ENCODE data around the gene GARNL3.

GARNL3 gene

DNA sequence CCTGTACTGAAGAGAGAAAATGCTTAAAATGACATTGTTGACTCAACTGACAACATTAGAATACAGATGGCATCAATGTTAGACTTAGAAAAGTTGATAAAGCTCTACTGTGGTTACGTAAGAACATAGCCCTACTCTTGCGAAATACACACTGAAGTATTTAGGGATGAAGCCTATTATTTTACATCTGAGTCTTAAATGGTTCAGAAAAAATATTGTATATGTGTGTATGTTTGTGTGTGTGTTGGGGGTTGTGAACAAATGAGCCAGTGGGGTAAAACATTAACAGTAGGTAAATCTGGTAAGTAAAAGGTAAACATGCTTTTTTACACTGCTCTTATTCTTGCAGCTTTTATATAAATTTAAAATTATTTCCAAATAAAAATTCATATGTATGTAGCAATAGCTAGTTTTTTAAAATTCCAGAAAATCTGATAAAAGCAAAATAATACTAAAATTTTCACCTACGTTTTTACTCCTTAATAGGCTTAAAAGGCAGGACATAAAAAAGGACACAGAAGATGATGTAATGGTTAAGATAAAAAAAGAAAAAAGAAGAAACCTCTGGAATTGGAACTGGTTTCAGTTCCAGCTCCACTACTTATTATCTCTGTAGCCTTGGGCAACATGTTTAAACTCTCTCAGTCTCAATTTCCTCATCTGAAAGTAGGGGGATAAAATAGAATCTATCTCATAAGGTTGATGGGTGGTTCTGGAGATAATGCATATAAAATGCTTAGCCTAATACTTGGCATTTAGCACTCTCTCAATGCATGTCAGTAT, 44.3 kb downstream of the GARNL3 start:
- DNase-seq (ENCODE audit: low read depth in 2 of 2), result no peak

DNA sequence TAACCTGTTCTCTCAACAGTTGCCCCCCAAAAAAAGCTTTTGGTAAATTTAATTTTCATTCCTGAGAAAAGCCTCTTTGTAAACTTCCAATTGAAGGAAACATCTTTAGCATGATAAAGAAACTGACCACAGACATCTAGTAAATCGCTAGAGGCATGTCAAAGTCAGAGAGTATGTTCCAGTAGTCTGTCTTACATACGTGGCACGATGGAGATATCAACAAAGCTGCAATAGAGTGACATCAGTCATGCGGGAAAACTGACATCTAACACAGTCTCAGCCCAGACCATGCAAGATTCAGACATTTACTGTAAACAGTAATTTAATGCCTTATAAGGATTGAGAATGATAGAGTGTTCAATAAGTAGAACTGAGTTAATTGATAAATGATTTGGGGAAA, 45.1 kb downstream of the GARNL3 start:
- DNase-seq (ENCODE audit: low read depth in 2 of 2), result no peak

DNA sequence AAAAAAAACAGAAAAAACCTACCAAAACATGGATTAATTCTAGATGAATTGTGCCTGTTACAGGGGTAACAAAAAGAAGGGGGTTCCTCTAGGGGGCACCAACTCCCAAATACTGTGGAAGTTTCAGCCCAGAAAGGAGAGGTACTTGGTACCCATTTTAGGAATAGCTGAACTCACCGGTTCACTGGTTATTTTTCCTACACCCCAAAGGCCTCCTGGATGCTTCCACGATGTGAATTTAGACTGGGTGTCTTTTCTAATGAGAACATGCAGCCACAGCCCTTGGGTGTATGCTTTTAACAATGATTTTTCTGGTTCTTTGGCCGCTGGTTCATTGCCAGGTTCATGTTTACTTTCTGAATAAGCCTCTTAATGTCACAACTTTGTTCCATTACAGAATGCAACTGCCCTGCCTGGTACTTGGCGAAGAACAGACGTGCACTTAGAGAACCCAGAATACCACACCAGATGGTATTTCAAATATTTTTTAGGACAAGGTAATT, 46.7 kb downstream of the GARNL3 start:
- DNase-seq (ENCODE audit: low read depth in 2 of 2), result no peak

DNA sequence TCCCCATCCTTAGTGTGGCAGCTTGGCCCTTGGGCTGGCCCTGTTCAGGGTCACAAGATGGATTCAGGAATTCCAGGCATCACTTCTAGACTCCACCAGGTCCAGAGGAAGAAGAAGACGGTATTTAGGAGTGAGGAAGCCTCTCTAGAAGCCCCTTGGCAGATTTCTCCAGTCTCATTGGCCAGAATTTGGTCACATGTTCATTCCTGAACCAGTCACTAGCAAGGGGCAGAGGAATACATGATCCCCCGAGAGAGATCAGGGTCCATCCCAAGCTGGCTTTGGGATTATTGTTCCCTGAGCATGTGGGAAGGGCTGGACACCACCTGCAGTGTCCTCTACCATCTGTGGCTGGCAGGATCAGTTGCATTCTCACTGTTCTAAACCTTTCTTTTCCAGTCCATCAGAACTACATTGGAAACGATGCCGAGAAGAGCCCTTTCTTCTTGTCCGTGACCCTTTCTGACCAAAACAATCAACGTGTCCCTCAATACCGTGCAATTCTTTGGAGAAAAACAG, 48.5 kb downstream of the GARNL3 start:
- no peak for DNase-seq (ENCODE audit: low read depth in 2 of 2)

DNA sequence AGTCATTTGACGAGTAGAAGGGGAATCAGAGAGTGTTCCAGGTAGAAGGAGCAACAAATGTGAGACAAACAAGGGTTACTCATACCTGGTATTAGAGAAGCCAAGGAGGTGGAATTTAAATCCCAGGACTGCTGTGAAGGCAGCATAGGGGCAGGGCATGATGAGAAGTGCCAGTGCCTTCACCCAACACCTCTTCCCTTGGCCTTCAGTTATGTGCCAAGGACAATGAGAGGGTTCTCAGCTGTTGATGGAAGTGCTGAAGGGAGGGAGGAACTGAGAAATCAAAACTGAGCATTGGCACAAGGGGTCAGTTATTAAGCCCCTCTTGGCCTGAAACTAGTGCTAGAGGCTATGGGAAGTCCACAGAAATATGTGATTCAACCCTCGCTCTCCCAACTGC, 50.3 kb downstream of the GARNL3 start:
- DNase-seq (ENCODE audit: low read depth in 2 of 2), result no peak

DNA sequence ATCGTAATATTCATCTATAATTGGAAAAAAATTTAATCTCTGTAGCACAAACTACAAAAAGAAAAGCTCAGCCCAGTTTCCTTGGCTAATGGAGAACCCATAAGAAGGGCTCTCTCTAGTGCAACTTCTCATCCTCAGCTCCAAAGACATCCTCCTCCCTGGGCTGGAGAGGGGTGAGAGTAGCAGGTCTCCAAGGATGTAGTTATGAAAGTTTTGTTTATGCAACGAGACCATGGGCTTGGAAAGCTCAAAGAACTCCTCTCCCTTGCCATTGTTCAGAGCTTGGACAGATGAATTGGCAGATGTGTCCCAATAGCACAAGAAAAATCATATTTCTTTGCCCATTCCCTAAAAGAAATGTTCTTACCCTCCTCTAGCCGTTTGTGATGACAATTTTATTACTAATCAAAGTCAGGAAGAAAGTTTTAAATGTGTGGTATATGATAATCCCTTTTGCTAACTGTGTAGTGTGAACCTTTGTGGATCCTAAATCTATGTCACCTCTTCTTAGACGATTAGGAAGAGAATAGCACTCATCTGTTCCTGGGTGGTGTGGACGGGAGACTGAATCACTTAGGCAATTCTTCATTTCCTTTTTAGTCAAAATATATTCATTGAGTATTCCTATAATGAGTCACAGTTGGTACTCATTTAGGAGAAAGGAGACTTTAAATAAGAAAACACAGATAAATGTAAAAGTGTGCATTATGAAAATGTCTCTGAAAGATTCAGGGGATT, 52.2 kb downstream of the GARNL3 start:
- DNase-seq (ENCODE audit: low read depth in 2 of 2), result no peak

DNA sequence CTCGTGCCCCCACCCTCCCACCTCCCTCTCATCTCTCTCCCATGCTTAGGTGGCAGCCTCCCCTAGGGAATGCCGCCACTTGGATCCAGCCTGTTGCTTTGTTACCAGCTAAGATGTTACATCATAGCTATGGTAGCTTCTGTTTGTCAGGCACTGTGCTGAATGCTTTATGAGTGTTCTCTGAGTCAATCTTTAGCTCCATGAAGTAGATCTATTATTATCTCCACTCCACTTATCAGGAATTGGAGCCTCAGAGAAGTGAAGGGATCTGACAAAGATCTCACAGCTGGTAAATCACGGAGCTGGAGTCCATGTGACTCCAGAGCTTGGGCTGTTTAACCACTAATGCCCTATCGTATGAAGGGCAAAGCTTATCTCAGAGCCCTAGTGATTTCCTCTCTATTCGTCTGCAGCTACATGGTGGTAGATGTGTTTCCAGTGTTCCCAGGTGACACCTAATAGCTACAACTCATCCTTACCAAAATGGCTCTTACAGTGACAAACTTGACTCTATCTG, 54.1 kb downstream of the GARNL3 start:
- DNase-seq (ENCODE audit: low read depth in 2 of 2), result no peak

DNA sequence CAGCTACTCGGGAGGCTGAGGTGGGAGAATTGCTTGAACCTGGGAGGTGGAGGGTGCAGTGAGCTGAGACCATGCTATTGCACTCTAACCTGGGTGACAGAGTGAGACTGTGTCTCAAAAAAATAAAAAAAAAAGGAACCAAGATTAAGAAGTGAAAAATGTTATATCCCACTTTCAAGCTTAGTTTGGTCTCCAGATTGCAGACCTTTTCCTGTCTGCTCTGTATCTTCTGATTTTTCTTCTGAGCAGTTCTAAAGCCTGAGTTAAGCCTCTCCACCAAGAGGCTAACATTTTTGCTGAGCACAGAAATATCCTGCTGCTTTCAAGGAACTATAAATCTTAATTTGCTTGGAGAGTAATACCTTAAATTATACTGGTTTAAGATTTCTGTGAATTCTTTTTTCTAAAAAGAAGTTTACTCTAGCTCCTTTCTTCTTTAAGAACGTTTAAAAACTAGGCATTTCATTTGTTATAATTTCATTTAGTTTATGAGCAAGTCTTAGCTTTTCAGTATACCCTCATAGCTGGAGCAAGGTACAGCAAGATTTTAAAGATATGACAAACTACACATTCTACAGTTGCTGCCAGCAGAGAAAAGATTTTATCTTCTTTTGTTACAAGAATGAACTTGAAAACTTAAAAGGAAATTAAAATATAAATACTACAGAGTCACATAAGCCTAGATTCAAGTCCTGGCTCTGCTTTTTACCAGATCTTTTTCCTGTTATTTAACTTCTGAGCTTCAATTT, 55.0 kb downstream of the GARNL3 start:
- DNase-seq (ENCODE audit: low read depth in 2 of 2), result no peak

DNA sequence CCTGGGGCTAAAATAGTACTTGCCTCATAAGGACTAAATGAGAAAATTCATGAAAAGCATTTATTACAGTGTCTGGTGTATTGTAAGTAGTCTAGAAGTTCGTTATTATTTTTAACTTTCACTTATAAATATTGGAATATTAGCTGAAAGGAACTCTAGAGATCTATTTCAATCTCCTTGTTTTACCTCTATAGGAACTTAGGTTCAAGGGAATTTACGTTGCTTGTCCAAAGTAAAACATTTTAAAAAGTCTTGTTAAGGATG, 55.5 kb downstream of the GARNL3 start:
- DNase-seq (ENCODE audit: low read depth in 2 of 2), result no peak

DNA sequence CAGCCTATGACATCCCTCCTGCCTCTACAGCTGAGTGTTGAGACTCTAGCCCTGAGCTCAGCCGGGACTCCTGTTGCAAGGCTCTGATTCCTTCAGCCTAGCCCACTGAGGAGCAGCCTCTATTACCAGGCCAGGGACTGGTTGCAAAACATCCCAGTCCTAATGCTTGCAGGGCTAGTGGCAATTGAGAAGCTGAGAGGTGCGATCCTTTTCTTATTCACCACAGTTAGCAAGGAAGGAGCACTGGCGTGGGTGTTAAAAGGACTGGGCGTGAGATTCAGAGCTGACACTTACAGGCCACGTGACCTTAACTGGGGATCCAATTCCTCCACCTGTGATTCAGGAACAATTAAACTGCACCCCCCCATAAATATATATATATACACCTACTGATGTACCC, 58.8 kb downstream of the GARNL3 start:
- no peak for DNase-seq (ENCODE audit: low read depth in 2 of 2)

DNA sequence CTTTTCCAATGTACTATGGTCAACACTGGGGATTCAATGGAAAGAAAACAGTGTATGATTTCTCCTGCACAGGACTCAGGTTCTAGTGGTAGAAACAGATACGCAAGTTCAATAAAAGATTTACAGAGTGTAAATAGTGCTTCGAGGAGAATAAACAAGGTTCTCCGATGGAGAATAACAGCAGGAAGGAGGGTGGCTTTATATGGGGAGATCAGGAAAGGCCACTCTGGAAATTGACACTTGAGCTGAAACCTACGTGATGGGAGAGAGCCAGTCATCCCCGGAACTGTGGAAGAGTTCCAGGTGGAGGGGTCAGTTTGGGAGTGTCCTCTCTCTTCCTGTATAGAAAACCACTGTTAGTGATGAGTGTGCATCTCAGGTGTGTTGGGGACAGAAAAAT, 65.9 kb downstream of the GARNL3 start:
- no peak for DNase-seq (ENCODE audit: low read depth in 2 of 2)

DNA sequence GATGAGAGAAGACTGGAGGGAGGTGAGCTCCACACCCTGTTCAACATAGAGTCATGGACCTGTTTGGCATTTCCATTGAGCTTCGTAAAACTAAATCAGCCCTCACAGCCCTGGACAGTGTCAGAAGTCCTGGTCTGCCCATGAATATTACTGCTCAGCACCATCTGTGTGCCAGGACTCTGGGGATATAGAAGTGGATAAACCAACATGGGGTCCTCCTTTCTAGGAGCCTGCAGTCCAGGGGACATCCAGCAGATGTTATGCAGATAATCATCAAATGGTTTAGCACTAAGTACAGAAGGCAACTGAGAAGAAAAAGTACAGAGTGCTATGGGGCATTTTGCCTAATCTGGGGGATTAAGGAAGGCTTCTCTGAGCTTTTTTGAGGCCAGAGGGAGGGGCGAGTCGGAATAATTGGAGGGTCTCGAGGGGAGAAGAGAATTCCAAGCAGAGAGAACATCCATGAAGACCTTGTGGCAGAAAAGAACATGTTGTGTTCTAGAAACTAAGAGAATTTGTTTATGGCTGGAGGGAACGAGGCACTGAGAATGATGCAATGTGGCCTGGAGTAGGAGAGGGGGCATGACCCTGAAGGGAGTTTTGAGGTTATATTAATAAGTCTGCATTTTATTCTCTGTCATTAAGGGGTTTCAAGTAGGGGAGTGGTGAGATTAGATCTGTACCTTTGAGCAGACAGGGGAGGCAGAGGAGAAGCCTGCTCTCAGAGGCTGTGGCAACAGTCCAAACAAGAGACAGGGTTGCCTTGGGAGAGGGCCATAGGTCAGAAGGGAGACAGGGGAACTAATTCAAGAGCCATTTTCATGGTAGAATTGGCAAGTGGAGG, 68.9 kb downstream of the GARNL3 start:
- no peak for DNase-seq (ENCODE audit: low read depth in 2 of 2)

DNA sequence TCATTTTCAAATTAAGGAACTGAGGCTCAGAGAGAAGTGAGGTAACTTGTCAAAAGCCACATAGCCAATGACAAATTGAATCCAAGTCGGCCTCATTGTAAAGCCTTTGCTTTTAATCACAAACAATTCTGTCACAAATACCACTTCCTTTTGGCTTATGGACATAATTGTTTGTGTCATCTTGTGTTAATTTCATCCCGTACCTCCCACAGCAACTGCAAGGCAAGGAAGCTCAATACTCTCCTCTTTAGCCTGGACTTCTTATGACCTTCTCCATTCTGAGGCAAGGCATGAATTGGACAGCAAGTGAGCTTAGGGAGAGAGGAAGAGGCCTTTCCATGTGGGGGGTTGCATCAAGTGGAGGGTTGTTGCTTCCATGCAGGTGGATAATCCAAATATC, 70.2 kb downstream of the GARNL3 start:
- no peak for DNase-seq (ENCODE audit: low read depth in 2 of 2)

DNA sequence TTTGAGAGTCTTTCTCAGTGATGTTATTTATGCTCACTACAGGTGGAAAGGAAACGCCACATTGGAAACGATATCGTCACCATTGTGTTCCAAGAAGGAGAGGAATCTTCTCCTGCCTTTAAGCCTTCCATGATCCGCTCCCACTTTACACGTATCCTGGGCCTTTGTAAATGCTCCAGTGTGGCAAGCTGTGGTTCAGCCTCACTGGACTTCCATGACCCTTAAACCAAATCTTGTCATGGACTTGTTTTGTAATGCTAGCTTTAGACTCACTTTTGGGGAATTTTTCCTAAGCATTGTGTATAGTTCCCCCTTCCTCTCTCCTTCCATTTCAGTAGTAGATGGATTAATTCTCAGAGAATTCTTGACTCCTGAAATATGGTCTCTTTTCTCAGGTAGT, 71.5 kb downstream of the GARNL3 start:
- no peak for DNase-seq (ENCODE audit: low read depth in 2 of 2)

DNA sequence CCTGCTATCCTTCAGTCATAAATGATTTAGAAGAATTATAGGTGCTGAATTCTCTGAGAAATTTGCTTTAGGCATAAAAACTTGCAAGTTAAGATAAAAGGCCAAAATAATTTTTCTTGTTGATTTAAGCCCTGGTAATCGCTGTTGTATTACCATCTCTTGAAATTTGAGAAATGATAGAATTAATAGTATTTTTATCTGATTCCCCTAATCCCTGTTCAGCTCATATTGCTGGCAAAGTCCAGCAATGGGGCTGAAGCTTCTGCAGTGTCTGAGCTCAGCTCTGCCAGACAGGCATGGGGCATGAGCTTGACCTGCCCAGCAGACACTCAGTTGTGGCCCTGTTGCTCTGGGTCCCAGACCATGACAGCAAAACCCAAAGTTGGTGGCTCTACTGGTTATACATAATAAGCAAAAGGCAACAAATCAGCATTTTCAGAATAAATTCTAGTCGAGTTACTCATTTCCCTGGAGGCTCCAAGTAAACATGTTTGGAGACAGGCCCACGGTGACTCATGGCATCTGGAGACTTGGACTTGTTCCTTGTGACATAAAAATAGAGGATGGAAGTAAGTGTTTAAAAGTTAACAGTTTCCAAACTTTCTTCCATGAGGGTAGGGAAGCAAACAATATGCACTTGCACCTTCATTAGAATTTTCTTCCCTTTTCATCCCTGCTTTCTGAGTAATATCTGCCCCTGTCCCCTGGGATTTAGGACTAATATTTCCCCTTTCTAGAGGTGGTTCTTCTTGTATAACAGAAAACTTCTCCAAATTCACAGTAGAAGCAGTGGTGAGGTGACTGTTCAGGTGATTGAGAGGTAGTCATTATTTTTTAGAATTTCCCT, 72.2 kb downstream of the GARNL3 start:
- DNase-seq (ENCODE audit: low read depth in 2 of 2), result no peak

DNA sequence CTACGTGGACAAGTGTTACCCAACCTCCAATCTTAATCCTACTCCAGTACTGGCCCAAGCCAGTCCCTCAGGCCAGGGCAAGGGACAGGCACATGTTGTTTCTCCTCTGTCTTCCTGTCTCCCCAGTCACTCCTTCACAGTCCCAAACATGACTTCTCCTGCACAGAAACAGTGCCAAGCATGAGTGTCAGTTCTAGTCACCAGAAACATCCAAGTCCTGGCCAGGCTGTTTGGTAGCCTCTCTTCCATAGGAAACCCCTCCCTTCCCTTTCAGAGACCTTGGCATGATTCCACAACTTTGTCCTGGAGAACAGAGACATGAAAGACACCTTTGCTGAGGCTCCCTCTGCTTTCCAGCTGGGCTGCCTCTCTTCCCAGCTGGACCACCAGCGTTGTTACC, 76.1 kb downstream of the GARNL3 start:
- DNase-seq (ENCODE audit: low read depth in 2 of 2), result no peak

DNA sequence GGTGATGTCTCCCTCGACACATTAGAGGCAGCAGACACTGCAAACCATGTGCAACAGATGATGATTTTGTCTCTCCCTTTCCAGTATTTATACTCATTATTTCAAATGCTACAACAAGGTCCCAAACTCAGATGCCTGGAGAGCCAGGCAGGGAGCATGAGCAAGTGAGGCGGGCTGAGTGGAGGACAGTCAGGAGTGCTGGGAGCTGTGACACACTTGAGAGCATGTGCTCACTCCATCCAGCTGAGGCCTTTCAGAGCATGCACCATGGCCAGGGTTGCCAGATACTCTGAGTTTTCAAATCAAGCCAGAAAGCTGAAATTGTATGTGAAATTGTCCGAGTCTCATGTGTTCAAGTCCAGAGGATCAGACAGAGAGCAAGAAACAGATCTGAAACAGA, 76.6 kb downstream of the GARNL3 start:
- DNase-seq (ENCODE audit: low read depth in 2 of 2), result no peak

DNA sequence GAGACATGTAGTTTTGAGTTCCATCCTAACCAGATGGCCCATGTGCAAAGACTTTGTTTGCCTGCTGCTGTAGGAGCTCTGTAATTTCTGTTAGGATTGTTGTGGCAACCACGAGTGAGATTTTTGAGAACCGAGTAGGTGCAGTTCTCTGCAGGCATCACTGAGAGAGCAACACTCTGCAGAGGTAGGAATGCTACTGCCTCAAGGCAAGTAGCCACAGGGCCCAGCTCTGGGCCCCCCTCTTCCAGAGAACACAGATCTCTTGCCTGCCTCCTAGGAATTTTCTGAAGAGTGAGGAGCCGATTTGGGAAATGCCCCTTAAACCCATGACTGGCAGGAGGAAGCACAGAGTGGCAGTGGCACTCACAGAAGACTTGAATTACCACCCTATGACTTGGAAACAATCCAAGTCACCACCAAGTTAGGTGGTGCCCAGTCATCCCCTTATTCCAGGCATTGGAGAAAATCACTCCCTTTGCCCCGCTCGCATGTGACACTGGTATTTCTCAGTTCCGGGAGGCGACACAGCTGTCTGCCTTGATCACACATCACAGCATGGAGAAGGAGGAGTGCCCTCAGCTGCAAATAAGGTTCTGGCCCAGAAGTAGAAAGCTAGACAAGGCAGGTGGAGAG, 79.9 kb downstream of the GARNL3 start:
- DNase-seq (ENCODE audit: low read depth in 2 of 2), result no peak

DNA sequence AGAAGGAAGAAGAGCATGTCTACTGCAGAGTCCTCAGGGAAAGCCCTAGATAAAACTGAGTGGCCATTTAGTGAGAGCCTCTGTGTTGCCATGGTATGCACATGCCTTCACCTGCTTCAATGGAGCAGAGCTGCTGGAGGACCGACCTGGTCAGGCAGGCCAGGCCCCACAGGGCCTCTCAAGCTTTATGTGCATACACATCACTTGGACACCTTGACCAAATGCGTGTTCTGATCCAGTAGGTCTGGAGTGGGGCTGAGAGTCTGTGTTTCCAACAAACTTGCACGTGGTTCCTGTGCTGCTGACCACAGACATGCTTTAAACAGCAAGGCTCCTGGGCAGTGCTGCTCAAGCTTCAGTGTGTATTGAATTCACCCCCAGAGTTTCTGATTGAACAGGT, 81.0 kb downstream of the GARNL3 start:
- DNase-seq (ENCODE audit: low read depth in 2 of 2), result no peak

DNA sequence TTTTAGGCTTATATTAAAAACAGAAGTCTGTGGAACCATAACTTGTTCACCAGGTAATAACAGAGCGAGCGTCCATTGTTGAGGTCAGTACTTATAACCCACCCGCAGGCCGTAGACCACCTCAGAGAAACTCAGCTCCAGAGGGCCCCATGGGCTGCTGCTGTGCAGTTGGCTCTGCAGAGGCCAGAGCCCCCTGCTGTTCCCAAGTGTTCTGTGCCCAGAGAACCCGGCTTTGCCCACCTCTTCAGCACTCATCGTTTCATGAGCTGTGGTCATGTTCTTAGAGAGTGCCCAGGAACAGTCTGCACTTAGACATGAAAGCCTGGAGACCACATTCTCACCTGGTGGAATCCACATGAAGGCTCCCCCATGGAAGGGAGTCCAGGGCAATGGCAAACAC, 82.0 kb downstream of the GARNL3 start:
- no peak for DNase-seq (ENCODE audit: low read depth in 2 of 2)
